ENCODE results near the gene SERPINI1. TPM values are rescaled to one million over a fixed set of nuclear protein-coding genes. Genes with fewer than 3 reads are reported as not detected.

The SERPINI1 gene
- total and polyA plus RNA-seq, 9 of the 15 experiments (the other 6 are each of a cell fraction or from before 2014, with no cell fraction given) = 1.6 to 9.9 (median 3.5) TPM

DNA sequence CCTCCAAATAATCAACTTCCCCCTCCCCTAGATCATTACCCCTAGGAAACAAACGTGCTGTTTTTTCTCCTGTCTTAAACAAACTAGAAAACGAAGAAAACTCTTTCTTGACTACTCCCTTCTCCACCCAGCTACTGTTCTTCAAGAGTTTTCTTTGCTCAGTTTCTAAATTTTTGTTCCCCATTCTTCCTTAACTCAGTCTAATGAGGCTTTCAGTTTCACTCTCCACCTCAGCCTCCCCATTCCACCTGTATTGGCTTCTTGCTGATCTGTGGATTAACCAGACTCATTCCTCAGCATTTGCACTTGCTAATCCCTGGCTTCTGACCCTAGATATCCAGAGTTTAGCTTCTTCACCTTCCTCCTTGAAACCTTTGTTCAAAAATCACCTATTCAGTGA is 26.8 kb downstream of the SERPINI1 start (continued):
- TF ChIP-seq, protein P1, sequence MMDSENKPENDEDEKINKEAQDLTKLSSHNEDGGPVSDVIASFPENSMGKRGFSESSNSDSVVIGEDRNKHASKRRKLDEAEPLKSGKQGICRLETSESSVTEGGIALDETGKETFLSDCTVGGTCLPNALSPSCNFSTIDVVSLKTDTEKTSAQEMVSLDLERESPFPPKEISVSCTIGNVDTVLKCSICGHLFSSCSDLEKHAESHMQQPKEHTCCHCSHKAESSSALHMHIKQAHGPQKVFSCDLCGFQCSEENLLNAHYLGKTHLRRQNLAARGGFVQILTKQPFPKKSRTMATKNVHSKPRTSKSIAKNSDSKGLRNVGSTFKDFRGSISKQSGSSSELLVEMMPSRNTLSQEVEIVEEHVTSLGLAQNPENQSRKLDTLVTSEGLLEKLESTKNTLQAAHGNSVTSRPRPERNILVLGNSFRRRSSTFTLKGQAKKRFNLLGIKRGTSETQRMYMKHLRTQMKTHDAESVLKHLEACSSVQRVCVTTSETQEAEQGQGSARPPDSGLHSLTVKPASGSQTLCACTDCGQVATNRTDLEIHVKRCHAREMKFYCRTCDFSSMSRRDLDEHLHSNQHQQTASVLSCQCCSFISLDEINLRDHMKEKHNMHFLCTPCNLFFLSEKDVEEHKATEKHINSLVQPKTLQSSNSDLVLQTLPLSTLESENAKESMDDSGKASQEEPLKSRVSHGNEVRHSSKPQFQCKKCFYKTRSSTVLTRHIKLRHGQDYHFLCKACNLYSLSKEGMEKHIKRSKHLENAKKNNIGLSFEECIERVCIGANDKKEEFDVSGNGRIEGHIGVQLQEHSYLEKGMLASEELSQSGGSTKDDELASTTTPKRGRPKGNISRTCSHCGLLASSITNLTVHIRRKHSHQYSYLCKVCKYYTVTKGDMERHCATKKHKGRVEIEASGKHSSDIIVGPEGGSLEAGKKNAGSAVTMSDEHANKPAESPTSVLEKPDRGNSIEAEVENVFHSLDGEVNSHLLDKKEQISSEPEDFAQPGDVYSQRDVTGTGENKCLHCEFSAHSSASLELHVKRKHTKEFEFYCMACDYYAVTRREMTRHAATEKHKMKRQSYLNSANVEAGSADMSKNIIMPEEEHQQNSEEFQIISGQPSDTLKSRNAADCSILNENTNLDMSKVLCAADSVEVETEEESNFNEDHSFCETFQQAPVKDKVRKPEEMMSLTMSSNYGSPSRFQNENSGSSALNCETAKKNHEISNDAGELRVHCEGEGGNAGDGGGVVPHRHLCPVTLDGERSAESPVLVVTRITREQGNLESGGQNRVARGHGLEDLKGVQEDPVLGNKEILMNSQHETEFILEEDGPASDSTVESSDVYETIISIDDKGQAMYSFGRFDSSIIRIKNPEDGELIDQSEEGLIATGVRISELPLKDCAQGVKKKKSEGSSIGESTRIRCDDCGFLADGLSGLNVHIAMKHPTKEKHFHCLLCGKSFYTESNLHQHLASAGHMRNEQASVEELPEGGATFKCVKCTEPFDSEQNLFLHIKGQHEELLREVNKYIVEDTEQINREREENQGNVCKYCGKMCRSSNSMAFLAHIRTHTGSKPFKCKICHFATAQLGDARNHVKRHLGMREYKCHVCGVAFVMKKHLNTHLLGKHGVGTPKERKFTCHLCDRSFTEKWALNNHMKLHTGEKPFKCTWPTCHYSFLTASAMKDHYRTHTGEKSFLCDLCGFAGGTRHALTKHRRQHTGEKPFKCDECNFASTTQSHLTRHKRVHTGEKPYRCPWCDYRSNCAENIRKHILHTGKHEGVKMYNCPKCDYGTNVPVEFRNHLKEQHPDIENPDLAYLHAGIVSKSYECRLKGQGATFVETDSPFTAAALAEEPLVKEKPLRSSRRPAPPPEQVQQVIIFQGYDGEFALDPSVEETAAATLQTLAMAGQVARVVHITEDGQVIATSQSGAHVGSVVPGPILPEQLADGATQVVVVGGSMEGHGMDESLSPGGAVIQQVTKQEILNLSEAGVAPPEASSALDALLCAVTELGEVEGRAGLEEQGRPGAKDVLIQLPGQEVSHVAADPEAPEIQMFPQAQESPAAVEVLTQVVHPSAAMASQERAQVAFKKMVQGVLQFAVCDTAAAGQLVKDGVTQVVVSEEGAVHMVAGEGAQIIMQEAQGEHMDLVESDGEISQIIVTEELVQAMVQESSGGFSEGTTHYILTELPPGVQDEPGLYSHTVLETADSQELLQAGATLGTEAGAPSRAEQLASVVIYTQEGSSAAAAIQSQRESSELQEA (IDR thresholded peaks at IDR 0.05; ENCODE audit: low read depth) = no peak
- no peak for TF ChIP-seq MAFG (tag; conservative IDR thresholded peaks at IDR 0.05)

DNA sequence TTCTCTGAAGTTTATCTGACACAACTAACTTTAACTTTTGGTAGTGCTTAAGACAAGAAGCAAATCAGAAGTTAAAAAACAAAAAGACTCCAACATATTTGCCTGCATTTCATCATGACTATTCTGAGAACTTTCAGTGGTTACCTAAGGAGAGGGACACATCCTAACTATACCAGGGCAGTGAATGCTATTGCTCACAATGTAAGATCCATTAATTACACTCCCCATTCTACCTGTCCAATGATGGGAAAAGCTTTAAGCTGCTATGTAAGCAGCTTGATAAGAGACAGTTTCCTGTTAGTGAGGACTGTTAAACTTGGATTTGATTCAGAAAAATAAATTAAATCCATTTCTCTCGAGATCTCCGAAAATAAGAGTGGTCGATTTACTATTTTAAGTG is 37.5 kb downstream of the SERPINI1 start:
- no peak overlapping the region for H3K4me2 ChIP-seq (ENCODE audit: insufficient read depth, low read length)
- POLR2A ChIA-PET = no interaction called here

More for the DNA sequence above, 37.5 kb downstream of the SERPINI1 start:
- no peaks in the 10 kb centered on the region for H3K9me3 ChIP-seq (replicated peaks; ENCODE audit: control insufficient read depth, insufficient read depth, low read depth, low read length)
- H3K9ac ChIP-seq (ENCODE audit: insufficient read depth in 1 of 2, low read depth in 2 of 2, low read length in 2 of 2) = no peak overlapping the region
- ATAC-seq (no peak), DNase-seq (ENCODE audit: extremely low read depth in 1 of 4, low spot score in 3 of 4) (no peak), FAIRE-seq (no peak)
- BruUV-seq (replicated peaks) = no TSS peak
- TF ChIP-seq HLTF (IDR thresholded peaks at IDR 0.05) (no peak), SMAD1 (IDR thresholded peaks at IDR 0.05; ENCODE audit: low read depth, low read length, partially characterized antibody) (no peak), MAFF (IDR thresholded peaks at IDR 0.05; ENCODE audit: low read length) (no peak), ZNF644 (tag; IDR thresholded peaks at IDR 0.05; ENCODE audit: low read depth) (no peak), NFIX (CRISPR knock-in tag; IDR thresholded peaks at IDR 0.05; ENCODE audit: low read depth) (no peak)
- WGBS (ENCODE audit: insufficient coverage, low coverage, missing lambda C conversion rate) = 0% methylated on average over 3 of the region's 3 CpGs
- no peaks in the 10 kb centered on the region for H3K79me2 ChIP-seq (ENCODE audit: control insufficient read depth, insufficient read depth, low read length)
- H3K27me3 ChIP-seq (ENCODE audit: control insufficient read depth in 2 of 2, insufficient read depth in 2 of 2, low read length in 2 of 2) = no peaks in the 10 kb centered on the region
- intact Hi-C loops (cut with micrococcal nuclease) (no loop called here), in situ Hi-C loops (cut with MboI) (no loop called here)
- H3K9me1 ChIP-seq (ENCODE audit: control insufficient read depth, insufficient read depth, low read length) = no peaks in the 10 kb centered on the region
- CTCF ChIA-PET (ENCODE audit: low intra/inter-chr PET ratio) = no interaction called here
- no peaks in the 10 kb centered on the region for H3K4me1 ChIP-seq (replicated peaks in 1 of 2; ENCODE audit: control insufficient read depth in 2 of 2, insufficient read depth in 2 of 2, low read length in 2 of 2)
- no peak overlapping the region for H2AFZ ChIP-seq (ENCODE audit: low read depth, low read length)
- no peaks in the 10 kb centered on the region for H4K20me1 ChIP-seq (replicated peaks; ENCODE audit: control insufficient read depth, insufficient read depth, low read length)
- no peaks in the 10 kb centered on the region for H3K36me3 ChIP-seq (ENCODE audit: control insufficient read depth, insufficient read depth, low read length)
- H3K27ac ChIP-seq (ENCODE audit: extremely low read depth, low read depth, low read length) = no peak overlapping the region
- no peak overlapping the region for H3K4me3 ChIP-seq

Measured in K562 (cell line).